ENCODE measurements around the gene RSPO1.

RSPO1 gene

GRCh38 chr1:37656881-37657280, 22.2 kb upstream of the RSPO1 start:
- no peak for DNase-seq (ENCODE audit: low spot score)

DNA sequence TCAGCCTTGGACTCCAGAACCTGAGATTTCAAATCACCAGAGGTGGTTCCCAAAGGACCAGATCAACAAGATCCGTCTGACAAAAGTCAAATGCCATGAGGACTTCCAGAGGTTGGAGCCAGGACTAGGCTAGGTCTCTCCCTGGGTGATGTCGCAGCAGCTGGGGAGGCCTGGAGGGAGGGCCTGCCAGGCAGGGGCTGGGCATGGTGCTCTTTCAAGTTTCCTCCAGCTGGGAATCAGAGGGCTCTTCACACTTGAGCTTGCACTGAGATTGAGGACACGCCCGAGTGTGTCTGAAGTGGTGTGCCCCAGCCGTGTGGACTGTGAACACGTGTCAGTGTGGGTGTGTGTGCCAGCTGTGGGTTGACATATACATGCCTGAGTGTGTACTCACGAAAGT, 21.3 kb upstream of the RSPO1 start:
- DNase-seq (ENCODE audit: low spot score), result no peak

GRCh38 chr1:37655274-37655673, 20.6 kb upstream of the RSPO1 start:
- DNase-seq (ENCODE audit: low spot score), result no peak

GRCh38 chr1:37653906-37654305, 19.2 kb upstream of the RSPO1 start:
- DNase-seq (ENCODE audit: low spot score), result no peak

DNA sequence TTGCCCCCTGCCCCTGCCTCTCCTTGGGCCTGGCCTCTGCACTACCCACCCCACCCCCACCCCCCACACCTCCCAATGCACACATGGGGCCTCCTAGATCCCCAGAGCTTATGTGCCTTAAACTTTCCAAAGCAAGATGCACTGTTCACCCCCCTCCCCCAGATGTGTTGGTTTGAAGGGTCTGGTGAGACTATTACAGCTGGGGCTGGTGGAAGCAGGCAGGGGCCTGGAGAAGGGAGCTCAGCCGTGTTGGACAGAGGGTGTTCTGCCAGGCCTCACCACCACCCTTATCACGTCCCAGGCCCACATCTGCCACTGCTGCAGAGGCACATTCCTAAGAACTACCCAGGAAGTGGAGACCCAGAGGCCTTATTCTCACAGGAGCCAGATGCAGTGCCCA, 18.3 kb upstream of the RSPO1 start:
- no peak for DNase-seq (ENCODE audit: low spot score)

DNA sequence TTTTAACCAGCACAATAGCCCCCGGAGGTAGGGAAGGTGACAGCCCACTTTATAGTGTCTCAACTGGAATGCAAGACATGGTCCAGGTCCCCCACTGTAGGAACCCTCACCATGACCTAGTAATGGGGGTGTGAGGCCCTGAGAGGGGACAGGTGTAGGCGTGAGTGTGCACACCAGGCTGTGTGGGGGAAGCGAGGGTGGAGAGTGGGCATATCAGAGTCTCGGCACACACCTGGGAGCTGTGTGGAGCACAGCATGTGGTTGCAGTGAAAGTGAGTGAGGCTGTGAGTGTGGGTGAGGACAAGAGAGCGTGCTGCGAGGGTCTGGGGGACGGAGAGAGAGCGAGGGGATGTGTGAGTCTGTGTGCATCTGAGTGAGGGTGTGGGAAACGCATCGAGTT, 17.1 kb upstream of the RSPO1 start:
- DNase-seq (ENCODE audit: low spot score), result no peak

DNA sequence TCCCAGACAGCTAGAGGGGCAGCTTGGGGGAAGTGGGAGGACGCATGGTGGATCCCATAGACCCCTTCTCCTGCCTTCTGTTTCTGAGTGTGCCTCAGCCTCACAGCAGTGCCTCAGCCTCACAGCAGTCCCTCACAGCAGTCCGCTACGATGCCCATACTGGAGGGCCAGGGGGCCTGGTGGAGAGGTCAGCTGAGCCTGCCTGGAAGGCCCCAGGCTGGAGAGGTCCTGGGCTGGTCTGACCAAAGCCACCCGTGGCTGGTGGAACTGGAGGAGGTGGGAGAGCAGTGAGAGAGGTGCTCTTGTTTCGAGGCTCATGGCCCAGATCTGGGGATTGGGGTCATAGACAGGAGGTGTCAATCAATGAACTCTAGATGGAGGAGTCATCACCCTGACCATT, 16.0 kb upstream of the RSPO1 start:
- DNase-seq (ENCODE audit: low spot score), result no peak

GRCh38 chr1:37650173-37650572, 15.5 kb upstream of the RSPO1 start:
- DNase-seq (ENCODE audit: low spot score), result no peak

- no peak for DNase-seq (ENCODE audit: low spot score)
Observed at GRCh38 chr1:37647281-37647680, 12.6 kb upstream of the RSPO1 start.

GRCh38 chr1:37641059-37641458, 6.4 kb upstream of the RSPO1 start:
- DNase-seq (ENCODE audit: low spot score), result no peak

DNA sequence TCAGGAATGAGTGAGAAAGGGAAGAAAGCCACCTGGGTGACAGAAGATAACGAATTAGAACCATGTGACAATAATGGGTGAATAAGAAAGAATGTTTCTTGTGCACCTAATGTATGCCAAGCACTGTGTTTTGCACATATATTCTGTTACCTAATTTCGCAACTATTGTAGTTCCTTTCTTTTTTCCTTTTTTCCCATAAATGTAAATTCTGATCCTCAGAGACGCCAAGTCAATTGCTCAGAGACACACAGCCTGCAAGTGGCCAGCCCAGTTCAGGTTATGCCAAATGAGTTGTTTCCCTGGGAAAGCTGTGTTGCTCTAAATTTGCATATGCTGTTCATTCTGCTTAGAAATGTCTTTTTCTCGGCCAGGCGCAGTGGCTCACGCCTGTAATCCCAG, 1.7 kb upstream of the RSPO1 start:
- DNase-seq (ENCODE audit: low spot score), result no peak

GRCh38 chr1:37634992-37635902, 555 bp upstream of the RSPO1 start:
- no peak for DNase-seq (ENCODE audit: low spot score)

DNA sequence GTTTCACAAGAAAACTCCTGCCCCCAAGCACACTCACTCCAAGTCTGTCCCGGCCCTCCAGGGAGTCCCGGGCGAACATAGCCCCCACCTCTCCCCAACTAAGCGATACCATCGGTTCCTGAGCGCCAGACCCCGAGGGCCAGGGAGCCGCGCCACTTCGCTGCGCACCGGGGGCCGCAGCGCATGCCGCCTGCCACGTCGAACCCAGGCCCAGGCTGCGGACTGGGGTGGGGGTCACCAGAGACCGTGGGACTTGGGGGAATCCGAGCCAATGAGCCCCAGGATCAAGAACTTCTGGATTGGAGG, 801 bp downstream of the RSPO1 start:
- DNase-seq (ENCODE audit: low spot score), result no peak

DNA sequence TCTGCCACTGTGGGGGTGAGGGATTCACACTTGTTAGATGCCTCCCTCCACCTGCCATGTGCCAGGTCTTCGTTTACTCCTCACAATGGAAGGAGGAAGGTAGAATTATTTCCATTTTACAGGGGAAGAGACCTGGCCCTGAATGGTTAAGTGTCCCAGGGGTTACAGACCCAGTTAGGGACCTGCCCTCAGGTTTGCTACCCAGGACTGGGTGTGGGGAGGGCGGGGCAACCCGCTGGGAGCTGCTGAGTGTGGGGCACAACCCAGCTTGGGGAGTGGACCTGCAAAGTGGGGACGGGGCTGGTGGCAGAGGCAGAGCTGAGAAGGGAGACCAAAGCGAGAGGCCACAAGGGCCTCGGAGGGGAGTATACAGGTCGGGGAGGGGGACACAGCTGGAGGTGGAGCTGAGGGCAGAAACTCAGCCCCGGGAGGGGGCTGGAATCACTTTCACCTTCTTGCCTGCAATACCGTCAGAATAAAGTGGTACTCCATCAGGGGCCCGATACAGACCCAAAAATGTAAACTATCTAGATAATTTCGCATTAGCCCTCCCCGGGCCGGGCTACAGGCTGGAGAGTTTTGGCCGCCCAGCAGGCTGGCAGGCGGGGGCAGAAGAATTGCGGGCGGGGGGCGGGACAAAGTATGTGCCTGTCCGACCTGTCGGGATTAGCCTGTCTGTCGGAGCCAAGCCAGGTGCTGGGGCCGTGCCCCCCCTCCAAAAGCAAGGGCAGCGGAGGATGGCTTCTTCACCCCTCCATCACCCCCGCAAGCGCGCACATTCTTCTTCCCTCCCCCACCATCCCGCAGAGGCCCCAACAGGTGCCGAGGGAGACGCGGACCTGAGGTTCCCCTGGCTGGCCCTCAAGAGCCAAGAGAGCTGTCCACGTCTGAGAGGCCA, 1.4 kb downstream of the RSPO1 start:
- DNase-seq (ENCODE audit: low spot score), result no peak

DNA sequence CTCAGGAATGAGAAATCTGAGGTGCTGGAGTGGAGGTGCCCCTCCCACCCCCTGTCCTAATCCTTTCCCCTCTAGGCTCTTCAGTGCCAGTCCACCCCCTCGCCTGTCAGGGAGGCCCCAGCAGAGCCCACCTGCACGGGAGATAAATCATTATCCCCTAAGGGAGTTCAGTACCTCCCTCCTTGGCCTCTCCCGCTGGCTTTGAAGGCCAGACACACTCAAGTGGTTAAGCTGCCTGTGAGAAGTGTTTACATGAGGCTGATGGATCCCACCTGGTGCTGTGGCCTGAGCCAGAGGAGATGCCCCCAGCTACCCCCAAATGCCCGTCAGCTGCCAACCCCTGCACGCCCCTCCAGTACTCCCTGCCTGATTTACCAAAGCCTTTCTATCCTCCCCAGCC, 3.7 kb downstream of the RSPO1 start:
- no peak for DNase-seq (ENCODE audit: low spot score)

GRCh38 chr1:37630426-37631028, 4.2 kb downstream of the RSPO1 start:
- DNase-seq (ENCODE audit: low spot score), result no peak

GRCh38 chr1:37629726-37630425, 4.8 kb downstream of the RSPO1 start:
- DNase-seq (ENCODE audit: low spot score), result no peak

GRCh38 chr1:37629008-37629407, 5.7 kb downstream of the RSPO1 start:
- DNase-seq (ENCODE audit: low spot score), result no peak

- DNase-seq (ENCODE audit: low spot score), result no peak
Observed at GRCh38 chr1:37628026-37628556, 6.6 kb downstream of the RSPO1 start.

DNA sequence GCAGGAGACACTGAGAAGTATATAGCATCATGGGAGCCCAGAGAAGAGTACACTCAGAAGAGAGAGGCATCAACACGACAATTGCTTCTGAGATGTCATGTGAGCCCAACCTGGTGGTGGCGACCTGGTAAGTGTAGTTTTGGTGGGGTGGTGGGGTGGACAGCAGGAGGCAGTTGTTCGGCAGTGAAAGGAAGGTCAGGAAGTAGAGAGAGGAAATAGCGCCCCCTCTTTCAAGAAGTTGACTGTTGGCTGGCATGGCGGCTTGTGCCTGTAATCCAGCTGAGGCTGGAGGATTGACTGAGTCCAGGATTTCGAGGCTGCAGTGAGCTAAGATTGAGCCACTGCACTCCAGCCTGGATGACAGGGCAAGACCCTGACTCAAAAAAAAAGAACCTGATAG, 12.6 kb downstream of the RSPO1 start:
- DNase-seq (ENCODE audit: low spot score), result no peak

GRCh38 chr1:37621326-37621870, 13.3 kb downstream of the RSPO1 start:
- no peak for DNase-seq (ENCODE audit: low spot score)

DNA sequence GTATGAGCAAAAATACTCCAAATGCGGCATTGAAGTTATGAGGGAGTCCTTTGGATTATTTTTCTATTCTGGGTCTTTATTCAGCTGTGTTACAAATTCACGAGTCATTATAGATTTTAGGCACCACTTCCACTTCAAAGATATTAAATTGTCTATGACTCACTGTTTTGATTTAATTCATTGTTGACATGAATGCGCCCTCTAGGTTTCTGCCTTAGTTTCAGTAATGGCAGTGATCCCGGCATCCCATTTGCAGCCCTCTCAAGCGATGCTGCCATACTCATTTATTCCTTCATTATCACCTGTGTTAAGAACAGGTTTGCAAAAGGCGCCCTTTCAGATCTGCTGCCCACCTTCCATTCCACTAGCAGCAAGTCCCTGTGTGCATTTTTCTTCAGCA, 14.0 kb downstream of the RSPO1 start:
- DNase-seq (ENCODE audit: low spot score), result no peak

Measured in COLO829 (cell line).